SK-N-SH (cell line): ENCODE data around the gene KCNMB1. TPM values are rescaled to one million over a fixed set of nuclear protein-coding genes. Genes with fewer than 3 reads are reported as not detected.

Experiments used
- CTCF ChIA-PET: fragments of 300-600, 350-600 bp; formaldehyde crosslinking; extraction: SDS; loops from one replicate; lab custom pipeline; 2021; lab: Yijun Ruan, JAX
- POLR2A ChIA-PET: fragments of 350-600 bp; sonication (Branson Sonifier 250); formaldehyde crosslinking; extraction: SDS; loops from one replicate; lab custom pipeline; 2020; ENCODE audit warnings: antibody characterized with exemption, inconsistent platforms; lab: Yijun Ruan, JAX
- DNase-seq: peaks from one replicate; pipeline ENCODE4 v3.0.0; 2012
- H2AFZ ChIP-seq: fragments of 200-600 bp; sonication (generic); 2 replicates; pipeline ENCODE4 v1.8.1; 2016; ENCODE audit warnings: antibody characterized with exemption, mild to moderate bottlenecking, low read depth
- H3F3A ChIP-seq: fragments of 200-600 bp; sonication (generic); replicated peaks from 2 replicates; pipeline ENCODE3; 2016; ENCODE audit warnings: antibody characterized with exemption, mild to moderate bottlenecking; ENCODE audit not compliant: insufficient read depth
- H3K27ac ChIP-seq, 2 experiments: fragments of 200-500 bp in 1 of 2; fragments of 200-600 bp in 1 of 2; sonication (Bioruptor generic) in 1 of 2; sonication (generic), shearing (Covaris generic) in 1 of 2; 2 replicates each; pipeline versions ENCODE4 v1.5.1 to v1.6.1; 2014 to 2016; ENCODE audit warnings: low read depth in 2 of 2, inconsistent platforms in 1 of 2, low read length in 1 of 2, mild to moderate bottlenecking in 1 of 2, mixed read lengths in 1 of 2
- H3K27me3 ChIP-seq: fragments of 200-600 bp; sonication (generic), shearing (Covaris generic); 2 replicates; pipeline ENCODE4 v1.6.1; 2016; ENCODE audit warnings: mixed run types; ENCODE audit not compliant: insufficient read depth
- H3K36me3 ChIP-seq, 2 experiments: fragments of 200-500 bp in 1 of 2; fragments of 200-600 bp in 1 of 2; sonication (Bioruptor generic) in 1 of 2; sonication (generic) in 1 of 2; replicated peaks in 1 of 2; 2 replicates each; pipeline versions ENCODE3 to v1.5.1; 2014 to 2016; ENCODE audit warnings: low read length in 1 of 2, mild to moderate bottlenecking in 1 of 2; ENCODE audit not compliant: insufficient read depth in 2 of 2, control insufficient read depth in 1 of 2
- H3K4me1 ChIP-seq, 2 experiments: fragments of 200-500 bp in 1 of 2; fragments of 200-600 bp in 1 of 2; sonication (Bioruptor generic) in 1 of 2; sonication (generic), shearing (Covaris generic) in 1 of 2; 2 replicates each; pipeline versions ENCODE4 v1.5.1 to v1.6.1; 2014 to 2016; ENCODE audit warnings: low read depth in 1 of 2, low read length in 1 of 2, mixed run types in 1 of 2; ENCODE audit not compliant: insufficient read depth in 2 of 2, control insufficient read depth in 1 of 2
- H3K4me2 ChIP-seq: fragments of 200-600 bp; sonication (generic), shearing (Covaris generic); 2 replicates; pipeline ENCODE4 v1.6.1; 2017; ENCODE audit warnings: mixed run types
- H3K4me3 ChIP-seq, 2 experiments: fragments of 200-500 bp in 1 of 2; fragments of 200-600 bp in 1 of 2; sonication (Bioruptor generic) in 1 of 2; sonication (generic), shearing (Covaris generic) in 1 of 2; 2 replicates each; pipeline versions ENCODE4 v1.5.1 to v1.8.1; 2014 to 2016; ENCODE audit warnings: low read depth in 2 of 2, inconsistent platforms in 1 of 2, low read length in 1 of 2, mild to moderate bottlenecking in 1 of 2, mixed read lengths in 1 of 2, moderate library complexity in 1 of 2
- H3K79me2 ChIP-seq: fragments of 200-600 bp; sonication (generic); 2 replicates; pipeline ENCODE4 v1.8.1; 2017; ENCODE audit warnings: mild to moderate bottlenecking; ENCODE audit not compliant: insufficient read depth
- H3K9ac ChIP-seq: fragments of 200-600 bp; sonication (generic); 2 replicates; pipeline ENCODE4 v1.6.1; 2017; ENCODE audit warnings: mixed run types
- H3K9me2 ChIP-seq: fragments of 200-600 bp; sonication (generic); 2 replicates; pipeline ENCODE4 v1.6.1; 2017; ENCODE audit warnings: mixed run types
- H3K9me3 ChIP-seq: fragments of 200-600 bp; sonication (generic); 2 replicates; pipeline ENCODE4 v1.6.1; 2017; ENCODE audit warnings: mixed run types, mild to moderate bottlenecking, moderate library complexity
- H4K20me1 ChIP-seq: fragments of 200-600 bp; sonication (generic); 2 replicates; pipeline ENCODE4 v1.6.1; 2017; ENCODE audit warnings: mild to moderate bottlenecking, mixed run types; ENCODE audit not compliant: insufficient read depth
- ELF1 ChIP-seq: IDR thresholded peaks from 2 replicates; pipeline ENCODE4 v1.4.0; 2012
- EZH2phosphoT487 ChIP-seq: fragments of 200-600 bp; sonication (generic); IDR thresholded peaks from 2 replicates; pipeline ENCODE4 v1.6.1; 2017; ENCODE audit warnings: low read depth, mixed run types, mild to moderate bottlenecking, antibody characterized with exemption, moderate library complexity, borderline replicate concordance
- FOXM1 ChIP-seq: IDR thresholded peaks from 2 replicates; pipeline ENCODE4 v1.4.0; 2012; ENCODE audit warnings: low read depth, mild to moderate bottlenecking
- GABPA ChIP-seq: IDR thresholded peaks from 2 replicates; pipeline ENCODE4 v1.4.0; 2012; ENCODE audit warnings: low read depth, mild to moderate bottlenecking
- GATA2 ChIP-seq: sonication (generic); formaldehyde crosslinking; IDR thresholded peaks from 2 replicates; pipeline ENCODE4 v1.5.0; 2020; ENCODE audit warnings: mild to moderate bottlenecking, missing genetic modification reagents
- MAX ChIP-seq: IDR thresholded peaks from 2 replicates; pipeline ENCODE4 v1.4.0; 2012; ENCODE audit warnings: low read depth
- MEF2A ChIP-seq: IDR thresholded peaks from 2 replicates; pipeline ENCODE4 v1.4.0; 2012; ENCODE audit warnings: low read depth, borderline replicate concordance
- MXI1 ChIP-seq: IDR thresholded peaks from 2 replicates; pipeline ENCODE4 v1.6.1; 2012; ENCODE audit warnings: mild to moderate bottlenecking, low read depth, low read length, improper control_type of control experiment
- NFIC ChIP-seq: IDR thresholded peaks from 2 replicates; pipeline ENCODE4 v1.4.0; 2012; ENCODE audit warnings: borderline replicate concordance
- POLR2AphosphoS5 ChIP-seq: IDR thresholded peaks from 2 replicates; pipeline ENCODE4 v1.6.1; 2012; ENCODE audit warnings: low read depth, low read length
- RAD21 ChIP-seq: IDR thresholded peaks from 2 replicates; pipeline ENCODE4 v1.6.1; 2012; ENCODE audit warnings: mild to moderate bottlenecking, low read length
- REST ChIP-seq: IDR thresholded peaks from 2 replicates; pipeline ENCODE4 v1.6.1; 2012; ENCODE audit warnings: mild to moderate bottlenecking, low read depth, low read length, moderate library complexity
- RXRA ChIP-seq: IDR thresholded peaks from 2 replicates; pipeline ENCODE4 v1.4.0; 2012; ENCODE audit warnings: low read depth, mild to moderate bottlenecking, borderline replicate concordance
- SIN3A ChIP-seq: IDR thresholded peaks from 2 replicates; pipeline ENCODE4 v1.6.1; 2012; ENCODE audit warnings: low read depth, mild to moderate bottlenecking, low read length, moderate library complexity, borderline replicate concordance
- TAF1 ChIP-seq: IDR thresholded peaks from 2 replicates; pipeline ENCODE4 v1.6.1; 2012; ENCODE audit warnings: low read depth, mild to moderate bottlenecking, low read length, moderate library complexity, borderline replicate concordance
- TEAD4 ChIP-seq: IDR thresholded peaks from 2 replicates; pipeline ENCODE4 v1.4.0; 2012; ENCODE audit warnings: mild to moderate bottlenecking, borderline replicate concordance; ENCODE audit not compliant: insufficient read depth
- YY1 ChIP-seq: IDR thresholded peaks from 2 replicates; pipeline ENCODE4 v1.4.0; 2012; ENCODE audit warnings: low read depth, mild to moderate bottlenecking
- ZBTB33 ChIP-seq: IDR thresholded peaks from 2 replicates; pipeline ENCODE4 v1.4.0; 2012; ENCODE audit warnings: low read depth, borderline replicate concordance
- WGBS: methylation state at CpG from one replicate; pipeline ENCODE4 v1.1.6; 2017; ENCODE audit warnings: low lambda C conversion rate; 5-methylcytosine and 5-hydroxymethylcytosine counted together
- polyA plus RNA-seq, 3 experiments: library from polyadenylated mRNA; depleted of rRNA; stranded (reverse); fragments of >200 nt; gene quantifications; 2 replicates each; pipeline ENCODE4 v1.2.3, GENCODE V29; 2012
- TF ChIP-seq, protein P1 (sequence below): IDR thresholded peaks from 2 replicates; pipeline ENCODE4 v1.4.0; 2012; ENCODE audit warnings: low read depth, borderline replicate concordance
- TF ChIP-seq, protein P2 (sequence below): fragments of 150-350 bp; IDR thresholded peaks from 2 replicates; pipeline ENCODE4 v1.6.1; 2017; ENCODE audit warnings: antibody characterized with exemption, low read length, low read depth, borderline replicate concordance
- TF ChIP-seq, protein P3 (sequence below): fragments of 200-600 bp; sonication (generic); IDR thresholded peaks from 2 replicates; pipeline ENCODE4 v1.6.1; 2017; ENCODE audit warnings: antibody characterized with exemption, mild to moderate bottlenecking, moderate library complexity

The KCNMB1 gene
- polyA plus RNA-seq, 1 of the 3 experiments (the other 2 are of a cell fraction): not detected

DNA sequence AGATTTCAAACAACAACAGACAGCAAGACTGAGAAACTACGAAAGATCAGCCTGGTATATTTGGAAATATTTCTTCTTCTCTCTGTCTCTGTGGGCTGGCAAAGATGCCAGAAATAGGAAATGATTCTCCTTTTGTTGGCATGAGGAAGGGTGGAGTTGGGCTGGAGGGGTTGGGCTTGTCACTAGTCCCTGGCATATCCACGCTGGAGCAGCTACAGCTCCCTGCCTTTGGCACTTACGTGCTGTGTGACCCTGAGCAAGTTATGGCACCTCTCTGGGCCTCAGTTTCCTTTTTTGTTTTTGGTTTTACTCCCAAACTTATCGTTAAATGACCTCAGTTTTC is 354 bp upstream of the KCNMB1 start (continued):
- no peak for TF ChIP-seq SIN3A
- no peak for TF ChIP-seq NFIC

DNA sequence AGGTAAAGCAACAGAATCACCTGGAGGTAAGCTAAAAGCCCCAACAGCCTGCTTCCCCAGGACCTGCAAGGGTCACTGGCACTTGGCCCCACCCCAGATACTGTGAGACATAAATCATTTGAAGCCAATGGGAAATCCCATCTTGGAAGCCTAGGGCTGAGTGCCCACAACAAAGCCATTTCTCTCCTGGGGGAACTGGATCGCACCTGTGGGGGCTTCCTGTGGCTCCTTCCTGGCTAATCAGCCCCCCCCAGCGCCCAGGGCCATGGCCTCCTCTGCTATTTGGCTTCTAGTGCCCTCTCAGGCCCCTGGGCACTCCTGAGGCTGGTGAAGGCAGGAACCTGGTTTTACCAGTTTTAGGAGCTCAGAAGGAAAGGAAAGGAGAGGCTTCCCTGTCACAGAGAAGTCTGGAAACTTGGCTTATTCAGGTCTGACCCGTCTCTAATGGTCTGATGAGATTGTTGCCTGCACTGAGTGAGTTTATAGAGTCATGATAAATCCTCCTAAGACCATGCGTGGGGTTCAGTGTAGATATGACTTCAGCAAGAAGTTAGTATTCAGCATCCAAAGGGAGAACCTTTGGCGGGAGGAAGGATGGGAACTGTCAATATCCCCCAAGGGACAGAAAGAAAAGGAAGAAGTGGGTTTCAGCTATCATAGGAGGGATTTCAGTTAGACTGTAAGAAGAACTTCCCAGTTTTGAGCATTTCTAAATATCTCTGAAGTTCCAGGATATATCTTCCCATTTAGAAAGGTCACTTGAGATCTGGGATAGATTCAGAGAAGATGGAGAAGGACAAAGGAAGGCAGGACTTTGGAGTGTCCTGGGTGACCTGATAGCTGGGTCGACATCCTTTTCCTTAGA is 1.2 kb downstream of the KCNMB1 start:
- peaks cover 12% of the 10 kb centered on the region; the same call in 1 of the 2 replicates for H3K27me3 ChIP-seq
- no peaks in the 10 kb centered on the region for H3F3A ChIP-seq
- ChIA-PET POLR2A (no interaction called here), CTCF (interaction anchor here (0.9 to 2.6 kb wide), 3 partner anchors 33 to 162 kb away, joined by 3 to 7 read pairs (median 6); no protein-coding TSS in a partner anchor)
- no peaks in the 10 kb centered on the region for H4K20me1 ChIP-seq
- H2AFZ ChIP-seq: no peak overlapping the region
- H3K4me1 ChIP-seq: peaks cover 0 to 7% of the 10 kb centered on the region in 2 experiments; a peak in 1 of 4 replicates
- H3K36me3 ChIP-seq: no peaks in the 10 kb centered on the region
- H3K27ac ChIP-seq: no peak overlapping the region
- H3K4me3 ChIP-seq: no peak overlapping the region
- H3K4me2 ChIP-seq: no peak overlapping the region
- no peaks in the 10 kb centered on the region for H3K79me2 ChIP-seq
- WGBS: 55% methylated on average over 5 of the region's 6 CpGs
- DNase-seq: no peak
- H3K9me2 ChIP-seq: no peaks in the 10 kb centered on the region
- no peak overlapping the region for H3K9ac ChIP-seq
- no peaks in the 10 kb centered on the region for H3K9me3 ChIP-seq
- TF ChIP-seq RXRA (no peak), EZH2phosphoT487 (no peak), TEAD4 (no peak), TAF1 (no peak), FOXM1 (no peak), YY1 (no peak), MEF2A (no peak), MXI1 (no peak), MAX (no peak), REST (no peak), ELF1 (no peak), GATA2 (no peak), GABPA (no peak), RAD21 (no peak), ZBTB33 (no peak), POLR2AphosphoS5 (no peak)
- TF ChIP-seq, protein P1, sequence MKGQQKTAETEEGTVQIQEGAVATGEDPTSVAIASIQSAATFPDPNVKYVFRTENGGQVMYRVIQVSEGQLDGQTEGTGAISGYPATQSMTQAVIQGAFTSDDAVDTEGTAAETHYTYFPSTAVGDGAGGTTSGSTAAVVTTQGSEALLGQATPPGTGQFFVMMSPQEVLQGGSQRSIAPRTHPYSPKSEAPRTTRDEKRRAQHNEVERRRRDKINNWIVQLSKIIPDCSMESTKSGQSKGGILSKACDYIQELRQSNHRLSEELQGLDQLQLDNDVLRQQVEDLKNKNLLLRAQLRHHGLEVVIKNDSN: no peak
- TF ChIP-seq, protein P2, sequence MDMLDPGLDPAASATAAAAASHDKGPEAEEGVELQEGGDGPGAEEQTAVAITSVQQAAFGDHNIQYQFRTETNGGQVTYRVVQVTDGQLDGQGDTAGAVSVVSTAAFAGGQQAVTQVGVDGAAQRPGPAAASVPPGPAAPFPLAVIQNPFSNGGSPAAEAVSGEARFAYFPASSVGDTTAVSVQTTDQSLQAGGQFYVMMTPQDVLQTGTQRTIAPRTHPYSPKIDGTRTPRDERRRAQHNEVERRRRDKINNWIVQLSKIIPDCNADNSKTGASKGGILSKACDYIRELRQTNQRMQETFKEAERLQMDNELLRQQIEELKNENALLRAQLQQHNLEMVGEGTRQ: no peak
- TF ChIP-seq, protein P3, sequence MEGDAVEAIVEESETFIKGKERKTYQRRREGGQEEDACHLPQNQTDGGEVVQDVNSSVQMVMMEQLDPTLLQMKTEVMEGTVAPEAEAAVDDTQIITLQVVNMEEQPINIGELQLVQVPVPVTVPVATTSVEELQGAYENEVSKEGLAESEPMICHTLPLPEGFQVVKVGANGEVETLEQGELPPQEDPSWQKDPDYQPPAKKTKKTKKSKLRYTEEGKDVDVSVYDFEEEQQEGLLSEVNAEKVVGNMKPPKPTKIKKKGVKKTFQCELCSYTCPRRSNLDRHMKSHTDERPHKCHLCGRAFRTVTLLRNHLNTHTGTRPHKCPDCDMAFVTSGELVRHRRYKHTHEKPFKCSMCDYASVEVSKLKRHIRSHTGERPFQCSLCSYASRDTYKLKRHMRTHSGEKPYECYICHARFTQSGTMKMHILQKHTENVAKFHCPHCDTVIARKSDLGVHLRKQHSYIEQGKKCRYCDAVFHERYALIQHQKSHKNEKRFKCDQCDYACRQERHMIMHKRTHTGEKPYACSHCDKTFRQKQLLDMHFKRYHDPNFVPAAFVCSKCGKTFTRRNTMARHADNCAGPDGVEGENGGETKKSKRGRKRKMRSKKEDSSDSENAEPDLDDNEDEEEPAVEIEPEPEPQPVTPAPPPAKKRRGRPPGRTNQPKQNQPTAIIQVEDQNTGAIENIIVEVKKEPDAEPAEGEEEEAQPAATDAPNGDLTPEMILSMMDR: no peak
